Liver (tissue), 9 donors: ENCODE measurements around the gene PDZD8. TPM values are rescaled to one million over a fixed set of nuclear protein-coding genes. Genes with fewer than 3 reads are reported as not detected.

Source experiments
- DNase-seq: peaks from one replicate; pipeline ENCODE4 v3.0.0-alpha.2; 2017; ENCODE audit warnings: low spot score
- H3K27ac ChIP-seq, 2 donors: one replicate each; pipeline ENCODE4 v1.7.0; 2013; ENCODE audit warnings: inconsistent platforms in 2 of 2, low read length in 2 of 2, control low read depth in 1 of 2, low read depth in 1 of 2, mild to moderate bottlenecking in 1 of 2
- H3K27me3 ChIP-seq, 4 donors: one replicate each; pipeline versions ENCODE4 v1.6.1 to v1.7.0; 2013; ENCODE audit warnings: low read length in 3 of 4, inconsistent platforms in 1 of 4, mild to moderate bottlenecking in 1 of 4, moderate library complexity in 1 of 4; ENCODE audit not compliant: control insufficient read depth in 4 of 4, insufficient read depth in 4 of 4
- H3K36me3 ChIP-seq, 4 donors: one replicate each; pipeline versions ENCODE4 v1.6.1 to v1.7.0; 2013; ENCODE audit warnings: low read length in 3 of 4, mild to moderate bottlenecking in 3 of 4, low read depth in 1 of 4, moderate library complexity in 1 of 4; ENCODE audit not compliant: control insufficient read depth in 4 of 4, insufficient read depth in 3 of 4
- H3K4me1 ChIP-seq, 4 donors: one replicate each; pipeline versions ENCODE4 v1.6.1 to v1.7.0; 2013; ENCODE audit warnings: low read length in 3 of 4, mild to moderate bottlenecking in 3 of 4, moderate library complexity in 1 of 4; ENCODE audit not compliant: control insufficient read depth in 4 of 4, insufficient read depth in 4 of 4
- H3K4me3 ChIP-seq, 3 donors: one replicate each; pipeline versions ENCODE4 v1.6.1 to v1.7.0; 2013; ENCODE audit warnings: low read length in 3 of 3, control low read depth in 1 of 3, low read depth in 1 of 3, mild to moderate bottlenecking in 1 of 3
- H3K9ac ChIP-seq, 2 donors: one replicate each; pipeline ENCODE4 v1.7.0; 2013; ENCODE audit warnings: low read length in 2 of 2, mild to moderate bottlenecking in 2 of 2, moderate library complexity in 2 of 2, control low read depth in 1 of 2, low read depth in 1 of 2
- H3K9me3 ChIP-seq, 4 donors: one replicate each; pipeline versions ENCODE4 v1.6.1 to v1.7.0; 2013; ENCODE audit warnings: low read length in 3 of 4; ENCODE audit not compliant: control insufficient read depth in 4 of 4
- EGR1 ChIP-seq, 2 donors: IDR thresholded peaks; 2 replicates each; pipeline ENCODE4 v1.6.1; 2016 to 2018; ENCODE audit warnings: antibody characterized with exemption in 2 of 2, low read depth in 2 of 2
- FOXA1 ChIP-seq: IDR thresholded peaks from 2 replicates; pipeline ENCODE4 v1.6.1; 2016; ENCODE audit warnings: antibody characterized with exemption
- FOXA2 ChIP-seq: IDR thresholded peaks from 2 replicates; pipeline ENCODE4 v1.6.1; 2016; ENCODE audit warnings: antibody characterized with exemption
- GABPA ChIP-seq, 2 donors: IDR thresholded peaks in 1 of 2; conservative IDR thresholded peaks in 1 of 2; 2 replicates each; pipeline ENCODE4 v1.6.1; 2016; ENCODE audit warnings: antibody characterized with exemption in 2 of 2, mild to moderate bottlenecking in 1 of 2, moderate library complexity in 1 of 2
- HNF4A ChIP-seq, 2 donors: conservative IDR thresholded peaks; 2 replicates each; pipeline ENCODE4 v1.6.1; 2016; ENCODE audit warnings: antibody characterized with exemption in 2 of 2, mild to moderate bottlenecking in 2 of 2
- HNF4G ChIP-seq: IDR thresholded peaks from 2 replicates; pipeline ENCODE4 v1.6.1; 2016; ENCODE audit warnings: antibody characterized with exemption
- JUND ChIP-seq, 2 donors: IDR thresholded peaks; 2 replicates each; pipeline ENCODE4 v1.6.1; 2016; ENCODE audit warnings: antibody characterized with exemption in 2 of 2
- NR2F2 ChIP-seq: IDR thresholded peaks from 2 replicates; pipeline ENCODE4 v1.6.1; 2016; ENCODE audit warnings: antibody characterized with exemption
- RAD21 ChIP-seq, 2 donors: IDR thresholded peaks; 2 replicates each; pipeline ENCODE4 v1.6.1; 2016; ENCODE audit warnings: antibody characterized with exemption in 2 of 2, mild to moderate bottlenecking in 2 of 2
- RXRA ChIP-seq, 2 donors: IDR thresholded peaks; 2 replicates each; pipeline ENCODE4 v1.6.1; 2017 to 2018; ENCODE audit warnings: antibody characterized with exemption in 2 of 2, mild to moderate bottlenecking in 1 of 2
- SP1 ChIP-seq: IDR thresholded peaks from 2 replicates; pipeline ENCODE4 v1.6.1; 2018; ENCODE audit warnings: antibody characterized with exemption, mild to moderate bottlenecking
- TAF1 ChIP-seq: conservative IDR thresholded peaks from 2 replicates; pipeline ENCODE4 v1.6.1; 2016; ENCODE audit warnings: antibody characterized with exemption, mild to moderate bottlenecking
- YY1 ChIP-seq: IDR thresholded peaks from 2 replicates; pipeline ENCODE4 v1.6.1; 2016; ENCODE audit warnings: antibody characterized with exemption, mild to moderate bottlenecking
- WGBS: extraction: QIAGEN DNeasy Blood & Tissue Kit; methylation state at CpG from one replicate; pipeline ENCODE4 v1.1.7; 2013; 5-methylcytosine and 5-hydroxymethylcytosine counted together
- polyA plus RNA-seq, 2 donors: library from polyadenylated mRNA; stranded (reverse) in 1 of 2; unstranded in 1 of 2; fragments of 200-250 nt in 1 of 2; fragments of >200 nt in 1 of 2; fragmentation: Nextera tagmentation in 1 of 2; extraction: Ambion mirVana in 1 of 2; gene quantifications; one replicate each; pipeline versions ENCODE4 v1.2.1 to v1.2.3, GENCODE V29; 2013 to 2015
- total RNA-seq, 2 donors: library from RNA; depleted of rRNA; stranded (reverse); fragments of >200 nt; gene quantifications; one replicate each; pipeline ENCODE4 v1.2.3, GENCODE V29; 2014
- TF ChIP-seq, protein P1 (sequence below): IDR thresholded peaks from 2 replicates; pipeline ENCODE4 v1.6.1; 2016; ENCODE audit warnings: antibody characterized with exemption
- TF ChIP-seq, protein P2 (sequence below): IDR thresholded peaks from 2 replicates; pipeline ENCODE4 v1.6.1; 2016; ENCODE audit warnings: antibody characterized with exemption
- TF ChIP-seq, protein P3 (sequence below): fragments of 150-350 bp; IDR thresholded peaks from 2 replicates; pipeline ENCODE4 v1.5.1; 2017; ENCODE audit warnings: improper control_type of control experiment, low read depth, low read length; ENCODE audit not compliant: missing input control
- TF ChIP-seq, protein P4 (sequence below): IDR thresholded peaks from 2 replicates; pipeline ENCODE4 v1.6.1; 2016; ENCODE audit warnings: antibody characterized with exemption
- TF ChIP-seq, protein P5 (sequence below): IDR thresholded peaks from 2 replicates; pipeline ENCODE4 v1.6.1; 2016; ENCODE audit warnings: antibody characterized with exemption, mild to moderate bottlenecking
- donor health status: healthy.
- donor health status: healthy.
- donor health status: healthy.
- donor health status: healthy.
- donor health status: healthy.

Gene PDZD8, protein sequence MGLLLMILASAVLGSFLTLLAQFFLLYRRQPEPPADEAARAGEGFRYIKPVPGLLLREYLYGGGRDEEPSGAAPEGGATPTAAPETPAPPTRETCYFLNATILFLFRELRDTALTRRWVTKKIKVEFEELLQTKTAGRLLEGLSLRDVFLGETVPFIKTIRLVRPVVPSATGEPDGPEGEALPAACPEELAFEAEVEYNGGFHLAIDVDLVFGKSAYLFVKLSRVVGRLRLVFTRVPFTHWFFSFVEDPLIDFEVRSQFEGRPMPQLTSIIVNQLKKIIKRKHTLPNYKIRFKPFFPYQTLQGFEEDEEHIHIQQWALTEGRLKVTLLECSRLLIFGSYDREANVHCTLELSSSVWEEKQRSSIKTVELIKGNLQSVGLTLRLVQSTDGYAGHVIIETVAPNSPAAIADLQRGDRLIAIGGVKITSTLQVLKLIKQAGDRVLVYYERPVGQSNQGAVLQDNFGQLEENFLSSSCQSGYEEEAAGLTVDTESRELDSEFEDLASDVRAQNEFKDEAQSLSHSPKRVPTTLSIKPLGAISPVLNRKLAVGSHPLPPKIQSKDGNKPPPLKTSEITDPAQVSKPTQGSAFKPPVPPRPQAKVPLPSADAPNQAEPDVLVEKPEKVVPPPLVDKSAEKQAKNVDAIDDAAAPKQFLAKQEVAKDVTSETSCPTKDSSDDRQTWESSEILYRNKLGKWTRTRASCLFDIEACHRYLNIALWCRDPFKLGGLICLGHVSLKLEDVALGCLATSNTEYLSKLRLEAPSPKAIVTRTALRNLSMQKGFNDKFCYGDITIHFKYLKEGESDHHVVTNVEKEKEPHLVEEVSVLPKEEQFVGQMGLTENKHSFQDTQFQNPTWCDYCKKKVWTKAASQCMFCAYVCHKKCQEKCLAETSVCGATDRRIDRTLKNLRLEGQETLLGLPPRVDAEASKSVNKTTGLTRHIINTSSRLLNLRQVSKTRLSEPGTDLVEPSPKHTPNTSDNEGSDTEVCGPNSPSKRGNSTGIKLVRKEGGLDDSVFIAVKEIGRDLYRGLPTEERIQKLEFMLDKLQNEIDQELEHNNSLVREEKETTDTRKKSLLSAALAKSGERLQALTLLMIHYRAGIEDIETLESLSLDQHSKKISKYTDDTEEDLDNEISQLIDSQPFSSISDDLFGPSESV
- 10 to 100 TPM; 18.2 to 38.9 TPM for total RNA-seq
- polyA plus RNA-seq: 10 to 100 TPM in 1 of 2 donors, 1 to 10 TPM in 1; 9.3 to 12.0 TPM

DNA sequence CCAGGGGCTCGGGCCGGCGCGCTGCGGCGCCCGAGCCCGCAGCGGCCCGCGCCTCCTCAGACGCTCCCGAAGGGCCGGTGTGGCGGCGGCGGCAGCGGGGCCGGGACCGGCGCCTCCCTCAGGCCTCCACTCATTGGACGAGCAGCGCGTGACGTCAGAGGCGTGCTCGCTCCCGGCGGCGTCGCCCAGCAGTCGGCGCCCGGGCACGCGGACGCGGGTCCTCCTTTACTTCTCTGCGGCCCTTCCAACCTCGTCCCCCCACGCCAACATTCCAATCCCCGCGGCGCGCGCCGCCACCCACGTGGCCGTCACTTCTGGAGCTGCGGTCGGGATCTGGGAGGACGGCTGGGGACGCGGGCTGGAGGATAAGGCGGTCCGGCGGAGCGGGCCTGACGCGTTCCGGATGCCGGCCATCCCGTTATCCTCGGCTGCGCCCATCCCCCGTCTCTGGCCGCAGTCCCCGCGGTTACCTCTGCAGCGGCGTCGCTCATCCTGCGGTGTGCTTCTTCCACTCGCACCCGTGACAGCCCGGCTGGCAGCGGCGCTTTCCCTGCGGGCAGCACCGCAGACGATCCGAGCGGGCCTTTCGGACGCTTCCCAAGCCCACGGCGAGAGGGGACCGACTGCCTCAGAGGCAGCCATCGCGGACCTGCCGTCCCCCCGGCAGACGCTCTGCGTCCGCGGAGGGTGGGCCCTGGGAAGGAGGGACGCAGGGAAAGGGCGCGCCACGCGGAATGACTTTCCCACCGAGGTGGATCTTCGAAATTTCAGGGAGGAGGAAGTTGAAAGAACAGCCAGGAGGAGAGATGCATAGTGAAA, at the start of gene PDZD8:
TSS of gene PDZD8 (minus strand) at position 81 of the 819 bp plus-strand sequence. CDS start 213 bp downstream, outside the sequence.
- TF ChIP-seq NR2F2 (no peak), GABPA (IDR thresholded peaks at IDR 0.05 in 1 of 2, conservative IDR thresholded peaks at IDR 0.05 in 1 of 2) (no peak), RXRA (IDR thresholded peaks at IDR 0.05) (no peak), RAD21 (IDR thresholded peaks at IDR 0.05) (peak in 1 of 2 donors; percentile 19), FOXA2 (no peak), HNF4A (conservative IDR thresholded peaks at IDR 0.05) (no peak), YY1 (peak; percentile 81), SP1 (no peak), FOXA1 (no peak), HNF4G (no peak), JUND (IDR thresholded peaks at IDR 0.05) (no peak), EGR1 (IDR thresholded peaks at IDR 0.05; ENCODE audit: low read depth in 2 of 2) (no peak), TAF1 (no peak)
- TF ChIP-seq, protein P1, sequence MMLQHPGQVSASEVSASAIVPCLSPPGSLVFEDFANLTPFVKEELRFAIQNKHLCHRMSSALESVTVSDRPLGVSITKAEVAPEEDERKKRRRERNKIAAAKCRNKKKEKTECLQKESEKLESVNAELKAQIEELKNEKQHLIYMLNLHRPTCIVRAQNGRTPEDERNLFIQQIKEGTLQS: no peak
- TF ChIP-seq, protein P2, sequence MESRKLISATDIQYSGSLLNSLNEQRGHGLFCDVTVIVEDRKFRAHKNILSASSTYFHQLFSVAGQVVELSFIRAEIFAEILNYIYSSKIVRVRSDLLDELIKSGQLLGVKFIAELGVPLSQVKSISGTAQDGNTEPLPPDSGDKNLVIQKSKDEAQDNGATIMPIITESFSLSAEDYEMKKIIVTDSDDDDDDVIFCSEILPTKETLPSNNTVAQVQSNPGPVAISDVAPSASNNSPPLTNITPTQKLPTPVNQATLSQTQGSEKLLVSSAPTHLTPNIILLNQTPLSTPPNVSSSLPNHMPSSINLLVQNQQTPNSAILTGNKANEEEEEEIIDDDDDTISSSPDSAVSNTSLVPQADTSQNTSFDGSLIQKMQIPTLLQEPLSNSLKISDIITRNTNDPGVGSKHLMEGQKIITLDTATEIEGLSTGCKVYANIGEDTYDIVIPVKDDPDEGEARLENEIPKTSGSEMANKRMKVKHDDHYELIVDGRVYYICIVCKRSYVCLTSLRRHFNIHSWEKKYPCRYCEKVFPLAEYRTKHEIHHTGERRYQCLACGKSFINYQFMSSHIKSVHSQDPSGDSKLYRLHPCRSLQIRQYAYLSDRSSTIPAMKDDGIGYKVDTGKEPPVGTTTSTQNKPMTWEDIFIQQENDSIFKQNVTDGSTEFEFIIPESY: no peak
- TF ChIP-seq, protein P3, sequence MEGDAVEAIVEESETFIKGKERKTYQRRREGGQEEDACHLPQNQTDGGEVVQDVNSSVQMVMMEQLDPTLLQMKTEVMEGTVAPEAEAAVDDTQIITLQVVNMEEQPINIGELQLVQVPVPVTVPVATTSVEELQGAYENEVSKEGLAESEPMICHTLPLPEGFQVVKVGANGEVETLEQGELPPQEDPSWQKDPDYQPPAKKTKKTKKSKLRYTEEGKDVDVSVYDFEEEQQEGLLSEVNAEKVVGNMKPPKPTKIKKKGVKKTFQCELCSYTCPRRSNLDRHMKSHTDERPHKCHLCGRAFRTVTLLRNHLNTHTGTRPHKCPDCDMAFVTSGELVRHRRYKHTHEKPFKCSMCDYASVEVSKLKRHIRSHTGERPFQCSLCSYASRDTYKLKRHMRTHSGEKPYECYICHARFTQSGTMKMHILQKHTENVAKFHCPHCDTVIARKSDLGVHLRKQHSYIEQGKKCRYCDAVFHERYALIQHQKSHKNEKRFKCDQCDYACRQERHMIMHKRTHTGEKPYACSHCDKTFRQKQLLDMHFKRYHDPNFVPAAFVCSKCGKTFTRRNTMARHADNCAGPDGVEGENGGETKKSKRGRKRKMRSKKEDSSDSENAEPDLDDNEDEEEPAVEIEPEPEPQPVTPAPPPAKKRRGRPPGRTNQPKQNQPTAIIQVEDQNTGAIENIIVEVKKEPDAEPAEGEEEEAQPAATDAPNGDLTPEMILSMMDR: no peak
- TF ChIP-seq, protein P4, sequence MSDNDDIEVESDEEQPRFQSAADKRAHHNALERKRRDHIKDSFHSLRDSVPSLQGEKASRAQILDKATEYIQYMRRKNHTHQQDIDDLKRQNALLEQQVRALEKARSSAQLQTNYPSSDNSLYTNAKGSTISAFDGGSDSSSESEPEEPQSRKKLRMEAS: peak; percentile 27
- TF ChIP-seq, protein P5, sequence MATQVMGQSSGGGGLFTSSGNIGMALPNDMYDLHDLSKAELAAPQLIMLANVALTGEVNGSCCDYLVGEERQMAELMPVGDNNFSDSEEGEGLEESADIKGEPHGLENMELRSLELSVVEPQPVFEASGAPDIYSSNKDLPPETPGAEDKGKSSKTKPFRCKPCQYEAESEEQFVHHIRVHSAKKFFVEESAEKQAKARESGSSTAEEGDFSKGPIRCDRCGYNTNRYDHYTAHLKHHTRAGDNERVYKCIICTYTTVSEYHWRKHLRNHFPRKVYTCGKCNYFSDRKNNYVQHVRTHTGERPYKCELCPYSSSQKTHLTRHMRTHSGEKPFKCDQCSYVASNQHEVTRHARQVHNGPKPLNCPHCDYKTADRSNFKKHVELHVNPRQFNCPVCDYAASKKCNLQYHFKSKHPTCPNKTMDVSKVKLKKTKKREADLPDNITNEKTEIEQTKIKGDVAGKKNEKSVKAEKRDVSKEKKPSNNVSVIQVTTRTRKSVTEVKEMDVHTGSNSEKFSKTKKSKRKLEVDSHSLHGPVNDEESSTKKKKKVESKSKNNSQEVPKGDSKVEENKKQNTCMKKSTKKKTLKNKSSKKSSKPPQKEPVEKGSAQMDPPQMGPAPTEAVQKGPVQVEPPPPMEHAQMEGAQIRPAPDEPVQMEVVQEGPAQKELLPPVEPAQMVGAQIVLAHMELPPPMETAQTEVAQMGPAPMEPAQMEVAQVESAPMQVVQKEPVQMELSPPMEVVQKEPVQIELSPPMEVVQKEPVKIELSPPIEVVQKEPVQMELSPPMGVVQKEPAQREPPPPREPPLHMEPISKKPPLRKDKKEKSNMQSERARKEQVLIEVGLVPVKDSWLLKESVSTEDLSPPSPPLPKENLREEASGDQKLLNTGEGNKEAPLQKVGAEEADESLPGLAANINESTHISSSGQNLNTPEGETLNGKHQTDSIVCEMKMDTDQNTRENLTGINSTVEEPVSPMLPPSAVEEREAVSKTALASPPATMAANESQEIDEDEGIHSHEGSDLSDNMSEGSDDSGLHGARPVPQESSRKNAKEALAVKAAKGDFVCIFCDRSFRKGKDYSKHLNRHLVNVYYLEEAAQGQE: peak; percentile 7
- under 1% methylated on average over 103 of the region's 103 CpGs for WGBS

More for the DNA sequence above, at the start of gene PDZD8:
- peaks cover 3 to 20% (median 7%) of the 10 kb centered on the region in 4 donors for H3K4me1 ChIP-seq
- H3K27ac ChIP-seq: peak within 1 kb of the TSS; percentile 97 to 98
- no peaks in the 10 kb centered on the region for H3K9me3 ChIP-seq
- peak; percentile 97 for DNase-seq
- no peaks in the 10 kb centered on the region for H3K36me3 ChIP-seq
- H3K27me3 ChIP-seq: no peaks in the 10 kb centered on the region
- peak within 1 kb of the TSS; percentile 94 to 96 for H3K9ac ChIP-seq
- H3K4me3 ChIP-seq: peak within 1 kb of the TSS; percentile 71 to 98 (median 79)
